Inferior parietal cortex (tissue), 1 donor: Measurements from ENCODE around the gene AMY1C.
"Not testable (repeated sequence)": the region's sequence is repeated elsewhere in the genome, so short reads cannot be mapped to it uniquely, and the experiment has no call there.

Source experiments
- DNase-seq: peaks from one replicate; pipeline ENCODE4 v3.0.0-alpha.2; 2016; ENCODE audit errors: extremely low spot score

Gene AMY1C

DNA sequence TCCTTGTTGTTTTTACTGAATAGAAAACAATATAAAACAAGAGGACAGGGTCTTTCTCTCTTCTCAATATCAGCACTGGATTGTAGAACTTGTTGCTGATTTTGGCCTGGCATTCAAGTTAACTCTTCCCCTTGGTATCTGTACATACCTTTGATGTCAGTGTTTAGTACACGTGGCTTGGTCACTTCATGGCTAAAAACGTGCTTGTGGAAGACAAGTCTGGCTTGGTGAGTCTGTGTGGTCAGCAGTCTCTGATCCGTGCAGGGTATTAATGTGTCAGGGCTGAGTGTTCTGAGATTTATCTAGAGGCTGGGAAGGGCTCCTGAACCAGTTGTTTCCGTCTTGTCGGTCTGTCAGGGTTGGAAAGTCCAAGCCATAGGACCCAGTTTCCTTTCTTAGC is at the start of gene AMY1C:
Gene AMY1C (plus strand): TSS at position 301 of the 400 bp plus-strand sequence. CDS start 572 bp downstream, outside the sequence.
- DNase-seq, result not testable (repeated sequence)

DNA sequence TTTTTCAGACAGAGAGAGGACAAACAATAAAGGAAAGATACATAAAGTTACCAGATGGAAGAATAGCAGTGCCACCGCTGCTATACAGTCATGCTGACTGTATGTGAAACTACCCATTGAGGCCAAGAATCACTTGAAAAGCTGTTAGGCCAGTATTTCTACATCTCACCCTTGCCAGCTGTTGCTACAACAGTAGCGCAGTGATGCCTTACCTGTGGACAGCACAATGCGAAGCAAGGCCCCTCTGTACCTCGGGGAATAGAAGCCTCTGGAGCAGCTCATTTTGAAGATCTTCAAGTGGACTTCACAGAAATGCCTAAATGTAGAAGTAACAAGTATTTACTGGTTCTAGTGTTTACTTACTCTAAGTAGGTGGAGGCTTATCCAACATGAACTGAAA is 49.0 kb upstream of the AMY1C start:
- not testable (repeated sequence) for DNase-seq

DNA sequence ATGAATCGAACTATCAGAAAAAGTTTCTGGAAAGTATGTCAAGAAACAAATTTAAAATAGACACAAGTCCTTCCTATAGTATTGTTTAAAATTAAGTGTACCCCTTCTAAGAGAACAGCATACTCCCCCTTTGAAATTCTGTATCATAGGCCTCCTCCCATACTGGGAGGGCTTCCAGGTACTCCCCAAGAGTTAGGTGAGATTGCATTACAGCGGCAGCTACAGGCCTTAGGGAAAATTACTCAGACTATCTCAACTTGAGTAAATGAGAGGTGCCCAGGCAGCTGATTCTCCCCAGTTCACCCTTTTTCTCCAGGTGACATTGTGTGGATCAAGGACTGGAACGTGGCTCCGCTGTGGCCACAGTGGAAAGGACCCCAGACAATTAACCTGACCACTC is 48.4 kb upstream of the AMY1C start:
- not testable (repeated sequence) for DNase-seq

DNA sequence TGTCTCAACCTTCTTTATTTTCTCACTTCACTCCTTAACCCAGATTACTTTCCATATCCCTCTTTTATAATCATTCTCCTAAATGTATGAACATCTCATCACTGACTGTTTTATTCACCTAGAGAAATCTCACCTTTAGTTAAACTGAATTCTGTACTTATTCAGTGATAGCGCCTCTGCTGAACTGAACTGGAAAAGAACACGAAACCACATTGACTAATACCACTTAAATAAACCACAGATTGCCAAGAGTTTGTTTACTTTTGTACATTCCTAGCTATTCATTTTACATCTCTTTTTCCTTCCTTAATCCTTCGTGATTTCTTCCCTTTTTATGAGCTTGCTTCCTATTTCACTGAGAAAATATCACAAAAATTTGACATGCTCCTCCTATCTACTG is 42.0 kb upstream of the AMY1C start:
- DNase-seq, result not testable (repeated sequence)

DNA sequence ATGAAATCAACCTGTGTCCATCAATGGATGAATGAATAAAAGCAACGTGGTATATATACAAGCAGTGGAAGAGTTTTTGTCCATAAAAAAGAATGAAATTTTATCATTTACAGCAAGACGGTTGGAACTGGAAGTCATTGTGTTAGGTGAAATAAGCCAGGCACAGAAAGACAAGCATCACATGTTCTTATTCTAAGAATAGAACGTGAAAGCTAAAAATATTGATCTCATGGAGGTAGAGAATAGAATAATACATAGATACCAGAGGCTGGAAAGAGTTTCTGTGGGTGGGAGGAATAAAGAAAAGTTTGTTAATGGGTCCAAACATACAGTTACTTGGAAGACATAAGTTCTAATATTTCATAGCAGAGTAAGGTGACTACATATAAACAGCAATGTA is 39.3 kb upstream of the AMY1C start:
- DNase-seq, result not testable (repeated sequence)

DNA sequence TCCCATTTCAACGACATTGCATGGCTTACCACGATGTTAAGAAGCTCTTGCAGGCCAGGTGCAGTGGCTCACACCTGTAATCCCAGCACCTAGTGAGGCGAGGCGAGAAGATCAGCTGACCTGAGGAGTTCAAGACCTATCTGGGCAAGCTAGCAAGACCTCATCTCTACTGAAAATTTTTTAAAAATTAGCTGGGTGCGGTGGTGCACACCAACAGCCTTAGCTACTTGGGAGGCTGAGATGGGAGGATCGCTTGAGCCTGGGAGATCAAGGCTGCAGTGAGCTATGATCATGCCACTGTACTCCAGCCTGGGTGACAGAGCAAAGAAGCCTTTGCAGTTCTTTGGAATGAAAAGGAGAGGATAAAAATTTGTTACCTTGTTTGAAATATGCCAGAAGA is 32.3 kb upstream of the AMY1C start:
- DNase-seq, result not testable (repeated sequence)

DNA sequence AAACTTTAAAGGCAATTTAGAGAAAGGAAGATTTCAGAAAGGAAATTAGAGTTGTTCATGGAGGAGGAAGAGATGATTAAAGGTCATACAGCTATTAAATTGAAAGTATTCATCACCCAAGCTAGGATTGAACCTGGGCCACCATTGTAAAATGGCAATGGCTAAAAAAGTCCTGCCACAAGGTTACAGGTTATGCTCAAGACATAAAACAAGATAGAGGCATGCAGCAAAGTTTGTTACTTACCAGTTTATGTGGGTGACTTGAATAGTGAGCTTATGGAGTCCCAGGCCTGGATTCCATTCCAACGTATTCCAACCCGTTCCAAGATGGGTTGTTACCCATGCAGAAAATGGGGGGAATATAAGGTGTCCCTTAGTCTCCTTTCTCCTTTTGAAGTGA is 28.2 kb upstream of the AMY1C start:
- DNase-seq, result not testable (repeated sequence)

DNA sequence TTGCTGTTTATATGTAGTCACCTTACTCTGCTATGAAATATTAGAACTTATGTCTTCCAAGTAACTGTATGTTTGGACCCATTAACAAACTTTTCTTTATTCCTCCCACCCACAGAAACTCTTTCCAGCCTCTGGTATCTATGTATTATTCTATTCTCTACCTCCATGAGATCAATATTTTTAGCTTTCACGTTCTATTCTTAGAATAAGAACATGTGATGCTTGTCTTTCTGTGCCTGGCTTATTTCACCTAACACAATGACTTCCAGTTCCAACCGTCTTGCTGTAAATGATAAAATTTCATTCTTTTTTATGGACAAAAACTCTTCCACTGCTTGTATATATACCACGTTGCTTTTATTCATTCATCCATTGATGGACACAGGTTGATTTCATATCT is 14.4 kb upstream of the AMY1C start:
- not testable (repeated sequence) for DNase-seq

DNA sequence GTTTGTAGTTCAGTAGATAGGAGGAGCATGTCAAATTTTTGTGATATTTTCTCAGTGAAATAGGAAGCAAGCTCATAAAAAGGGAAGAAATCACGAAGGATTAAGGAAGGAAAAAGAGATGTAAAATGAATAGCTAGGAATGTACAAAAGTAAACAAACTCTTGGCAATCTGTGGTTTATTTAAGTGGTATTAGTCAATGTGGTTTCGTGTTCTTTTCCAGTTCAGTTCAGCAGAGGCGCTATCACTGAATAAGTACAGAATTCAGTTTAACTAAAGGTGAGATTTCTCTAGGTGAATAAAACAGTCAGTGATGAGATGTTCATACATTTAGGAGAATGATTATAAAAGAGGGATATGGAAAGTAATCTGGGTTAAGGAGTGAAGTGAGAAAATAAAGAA is 11.7 kb upstream of the AMY1C start:
- DNase-seq, result not testable (repeated sequence)

DNA sequence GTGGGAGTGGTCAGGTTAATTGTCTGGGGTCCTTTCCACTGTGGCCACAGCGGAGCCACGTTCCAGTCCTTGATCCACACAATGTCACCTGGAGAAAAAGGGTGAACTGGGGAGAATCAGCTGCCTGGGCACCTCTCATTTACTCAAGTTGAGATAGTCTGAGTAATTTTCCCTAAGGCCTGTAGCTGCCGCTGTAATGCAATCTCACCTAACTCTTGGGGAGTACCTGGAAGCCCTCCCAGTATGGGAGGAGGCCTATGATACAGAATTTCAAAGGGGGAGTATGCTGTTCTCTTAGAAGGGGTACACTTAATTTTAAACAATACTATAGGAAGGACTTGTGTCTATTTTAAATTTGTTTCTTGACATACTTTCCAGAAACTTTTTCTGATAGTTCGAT is 5.2 kb upstream of the AMY1C start:
- DNase-seq, result not testable (repeated sequence)

DNA sequence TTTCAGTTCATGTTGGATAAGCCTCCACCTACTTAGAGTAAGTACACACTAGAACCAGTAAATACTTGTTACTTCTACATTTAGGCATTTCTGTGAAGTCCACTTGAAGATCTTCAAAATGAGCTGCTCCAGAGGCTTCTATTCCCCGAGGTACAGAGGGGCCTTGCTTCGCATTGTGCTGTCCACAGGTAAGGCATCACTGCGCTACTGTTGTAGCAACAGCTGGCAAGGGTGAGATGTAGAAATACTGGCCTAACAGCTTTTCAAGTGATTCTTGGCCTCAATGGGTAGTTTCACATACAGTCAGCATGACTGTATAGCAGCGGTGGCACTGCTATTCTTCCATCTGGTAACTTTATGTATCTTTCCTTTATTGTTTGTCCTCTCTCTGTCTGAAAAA is 4.7 kb upstream of the AMY1C start:
- not testable (repeated sequence) for DNase-seq

DNA sequence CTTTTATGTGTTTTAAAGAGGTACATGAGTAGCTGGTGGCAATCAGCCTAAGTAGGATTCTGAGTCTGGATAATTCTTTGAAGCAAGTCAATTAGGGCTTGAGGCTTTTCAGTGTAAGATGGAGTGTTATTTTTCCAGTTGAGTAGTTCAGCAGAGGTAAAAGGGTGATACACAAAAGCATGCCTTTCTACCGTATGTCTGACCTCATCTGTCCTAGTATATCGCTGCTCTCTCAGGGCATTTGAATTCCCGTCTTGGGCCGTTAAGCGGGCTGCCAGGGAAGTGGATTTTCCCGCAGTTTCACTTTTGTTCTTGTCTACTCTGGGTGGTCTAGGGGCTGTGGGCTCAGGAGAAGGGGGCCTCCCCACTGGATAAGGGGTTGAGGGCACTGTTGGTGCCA is 1.4 kb upstream of the AMY1C start:
- not testable (repeated sequence) for DNase-seq

DNA sequence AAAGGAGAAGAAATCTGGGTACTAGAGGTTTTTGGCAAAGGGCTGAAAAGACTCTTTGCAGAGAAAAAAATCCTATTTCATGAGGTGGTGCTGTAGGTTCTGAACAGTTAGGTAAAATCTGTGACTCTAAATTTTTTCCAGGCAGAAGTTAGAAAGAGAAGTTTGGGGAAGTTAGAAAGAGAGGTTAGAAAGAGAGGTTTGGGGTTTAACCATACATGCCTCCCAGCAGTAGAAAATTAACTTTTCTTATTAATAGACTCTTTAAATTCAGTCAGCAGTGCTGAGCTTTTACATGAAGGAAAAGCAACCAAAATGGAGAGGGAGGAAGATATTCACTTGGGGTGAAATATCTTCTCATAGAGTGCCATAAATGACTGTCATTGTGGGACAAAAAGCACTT is 12.2 kb downstream of the AMY1C start:
- no peak for DNase-seq

DNA sequence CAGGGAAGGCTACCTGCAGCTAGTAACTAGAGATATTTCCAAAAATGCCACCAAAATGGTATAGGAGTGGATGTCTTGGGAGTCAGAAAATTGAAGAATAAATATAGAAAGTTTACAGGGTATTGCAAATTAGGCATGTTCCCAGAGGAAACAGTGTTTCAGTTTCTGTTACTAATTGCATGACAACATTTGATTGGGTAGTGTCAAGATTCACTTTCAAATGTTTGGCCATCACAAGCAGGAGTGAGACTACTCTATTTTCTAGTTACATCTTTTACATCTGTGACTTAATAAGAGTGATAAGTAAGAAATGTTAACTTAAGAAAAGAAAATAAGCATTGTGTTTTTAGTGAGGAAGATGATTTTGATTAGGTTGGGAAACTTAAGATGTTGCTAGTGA is 30.2 kb downstream of the AMY1C start:
- no peak for DNase-seq

DNA sequence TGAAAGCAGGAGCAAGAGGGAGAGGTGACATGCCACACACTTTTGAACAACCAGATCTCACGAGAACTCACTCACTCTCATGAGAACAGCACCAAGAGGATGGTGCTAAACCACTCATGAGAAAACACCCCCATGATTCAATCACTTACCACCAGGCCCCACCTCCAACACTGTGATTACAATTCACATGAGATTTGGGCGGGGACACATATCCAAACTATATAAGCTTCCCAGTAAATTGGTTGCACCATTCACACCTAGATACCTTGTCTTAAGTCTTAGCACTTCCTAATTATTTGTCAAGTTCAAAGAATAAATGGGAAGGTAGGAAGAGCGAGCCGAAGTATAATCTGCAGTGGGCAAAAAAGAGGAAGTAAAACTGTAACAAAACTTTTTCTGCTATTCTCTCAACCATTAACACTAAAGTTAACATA is 34.3 kb downstream of the AMY1C start:
- DNase-seq, result no peak

DNA sequence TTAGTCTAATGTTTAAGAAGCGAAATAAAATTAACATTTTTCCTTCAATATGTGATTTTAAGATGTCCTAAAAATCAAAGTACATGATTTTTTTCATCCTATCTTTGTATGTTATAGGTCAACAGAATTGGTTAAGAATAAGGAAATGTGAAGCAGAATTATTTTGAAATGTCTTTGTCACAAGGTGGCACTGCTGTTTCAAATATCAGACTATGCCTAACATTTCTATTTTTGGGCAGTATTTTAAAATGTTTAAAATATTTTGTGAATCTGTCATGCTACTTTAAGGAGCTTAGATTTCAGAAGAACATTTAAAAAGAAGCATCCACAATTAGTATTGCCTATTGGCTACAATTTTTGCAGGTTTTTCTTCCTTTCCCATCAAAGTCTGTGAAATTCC is 38.7 kb downstream of the AMY1C start:
- DNase-seq, result peak; percentile 52

DNA sequence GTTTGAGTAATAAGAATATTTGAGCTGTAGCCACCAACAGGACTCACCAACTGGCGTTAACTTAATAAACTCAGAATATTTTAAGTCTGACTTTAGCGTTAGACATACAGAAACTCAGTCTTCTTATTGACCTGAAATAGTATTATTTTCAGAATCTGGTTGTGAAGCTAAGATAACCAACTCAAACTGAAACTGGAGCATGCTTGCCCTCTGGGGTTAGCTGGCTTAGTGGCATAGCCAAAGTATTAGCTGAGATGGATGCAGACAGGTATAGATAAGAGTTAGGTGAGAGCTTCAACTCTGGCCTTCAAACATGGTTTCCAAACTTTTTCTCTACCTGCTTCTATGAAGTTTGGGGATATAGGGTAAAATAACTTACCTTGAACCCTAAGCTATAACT is 40.5 kb downstream of the AMY1C start:
- no peak for DNase-seq
